GM18519 (cell line): ENCODE measurements around the gene PHLPP2.
"Not testable (repeated sequence)": the region's sequence is repeated elsewhere in the genome, so short reads cannot be mapped to it uniquely, and the experiment has no call there.

ENCODE experiments used
- ATAC-seq: cut with Tn5 transposase; IDR thresholded peaks from one replicate; pipeline ENCODE4 v1.9.1; 2021; ENCODE audit warnings: mild to moderate bottlenecking, moderate library complexity; ENCODE audit not compliant: unreplicated experiment, low FRiP score

PHLPP2 gene

GRCh38 chr16:71626858-71627213, 97.7 kb downstream of the PHLPP2 start:
- no peak for ATAC-seq

- ATAC-seq = no peak
Measured at GRCh38 chr16:71626018-71626857, 98.3 kb downstream of the PHLPP2 start, which contains the start of gene MARVELD3. Gene MARVELD3 (plus strand): TSS chr16:71626184. CDS start chr16:71626230, 46 bp downstream.

GRCh38 chr16:71625113-71625850, 99.2 kb downstream of the PHLPP2 start:
- ATAC-seq = no peak

GRCh38 chr16:71623597-71623996, 100.9 kb downstream of the PHLPP2 start:
- ATAC-seq = no peak

GRCh38 chr16:71622088-71622487, 102.4 kb downstream of the PHLPP2 start:
- ATAC-seq = no peak

- no peak for ATAC-seq
Measured at GRCh38 chr16:71618429-71618828, 106.1 kb downstream of the PHLPP2 start.

GRCh38 chr16:71614956-71615355, 109.5 kb downstream of the PHLPP2 start:
- not testable (repeated sequence) for ATAC-seq

- ATAC-seq = no peak
Measured at GRCh38 chr16:71610936-71611871, 113.3 kb downstream of the PHLPP2 start.

GRCh38 chr16:71610447-71610846, 114.1 kb downstream of the PHLPP2 start:
- ATAC-seq = no peak

GRCh38 chr16:71609066-71609465, 115.4 kb downstream of the PHLPP2 start:
- no peak for ATAC-seq

GRCh38 chr16:71600822-71601221, 123.7 kb downstream of the PHLPP2 start:
- no peak for ATAC-seq

- not testable (repeated sequence) for ATAC-seq
Measured at GRCh38 chr16:71598426-71598825, 126.1 kb downstream of the PHLPP2 start.

- ATAC-seq = not testable (repeated sequence)
Measured at GRCh38 chr16:71595340-71595826, 129.1 kb downstream of the PHLPP2 start.
